HL-60 (cell line): ENCODE measurements around the gene HSP90B1.
A peak's percentile ranks its signal among the peaks of the same experiment; 100 is the strongest.

Experiments
- DNase-seq, 2 experiments: peaks; one replicate each; pipeline ENCODE4 v3.0.0-alpha.2; 2010 to 2020; ENCODE audit warnings: low read depth in 1 of 2, low spot score in 1 of 2
- H3K27ac ChIP-seq: fragments of 250-450 bp; sonication (Bioruptor Pico); replicated peaks from 2 replicates; pipeline ENCODE4 v1.5.1; 2020; ENCODE audit warnings: mild to moderate bottlenecking, moderate library complexity
- H3K27me3 ChIP-seq: fragments of 250-450 bp; sonication (Bioruptor Pico); 2 replicates; pipeline ENCODE4 v1.5.1; 2021; ENCODE audit warnings: mild to moderate bottlenecking, moderate library complexity; ENCODE audit not compliant: insufficient read depth, poor library complexity, severe bottlenecking
- H3K4me3 ChIP-seq: replicated peaks from 2 replicates; pipeline ENCODE4 v1.5.1; 2011; ENCODE audit warnings: mild to moderate bottlenecking, control low read depth, low read length; ENCODE audit not compliant: insufficient read depth
- GABPA ChIP-seq: IDR thresholded peaks from 2 replicates; pipeline ENCODE4 v1.6.1; 2012; ENCODE audit warnings: low read depth
- POLR2AphosphoS5 ChIP-seq: IDR thresholded peaks from 2 replicates; pipeline ENCODE4 v1.6.1; 2012; ENCODE audit warnings: low read depth
- SPI1 ChIP-seq: IDR thresholded peaks from 2 replicates; pipeline ENCODE4 v1.6.1; 2012; ENCODE audit warnings: low read depth, mild to moderate bottlenecking, borderline replicate concordance
- TF ChIP-seq, protein P1 (sequence below): IDR thresholded peaks from 2 replicates; pipeline ENCODE4 v1.6.1; 2012; ENCODE audit warnings: low read depth; ENCODE audit not compliant: insufficient replicate concordance
- TF ChIP-seq, protein P2 (sequence below): IDR thresholded peaks from one replicate; pipeline ENCODE4 v1.5.1; 2011; ENCODE audit warnings: low read length, control low read depth, inconsistent platforms; ENCODE audit not compliant: insufficient read depth

The HSP90B1 gene

DNA sequence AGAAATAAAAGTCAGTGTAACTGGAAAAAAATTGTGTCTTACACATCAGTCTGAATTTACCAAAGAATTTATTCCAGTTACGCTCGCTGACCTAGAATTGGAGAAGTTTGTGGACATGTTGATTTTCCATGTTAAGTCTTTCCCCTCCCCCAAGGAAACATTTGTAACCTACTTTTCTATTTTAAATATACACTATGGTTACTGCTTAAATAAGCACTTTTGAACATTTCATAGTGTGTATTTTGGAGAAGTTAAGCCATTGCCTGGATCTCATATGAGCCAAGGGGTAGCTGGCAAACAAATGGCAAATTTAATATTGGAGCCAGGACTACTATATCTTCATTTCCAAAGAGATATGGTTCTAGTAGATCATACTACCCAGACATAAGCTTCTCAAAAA is 46.3 kb upstream of the HSP90B1 start:
- no peak for DNase-seq
- TF ChIP-seq, protein P1, sequence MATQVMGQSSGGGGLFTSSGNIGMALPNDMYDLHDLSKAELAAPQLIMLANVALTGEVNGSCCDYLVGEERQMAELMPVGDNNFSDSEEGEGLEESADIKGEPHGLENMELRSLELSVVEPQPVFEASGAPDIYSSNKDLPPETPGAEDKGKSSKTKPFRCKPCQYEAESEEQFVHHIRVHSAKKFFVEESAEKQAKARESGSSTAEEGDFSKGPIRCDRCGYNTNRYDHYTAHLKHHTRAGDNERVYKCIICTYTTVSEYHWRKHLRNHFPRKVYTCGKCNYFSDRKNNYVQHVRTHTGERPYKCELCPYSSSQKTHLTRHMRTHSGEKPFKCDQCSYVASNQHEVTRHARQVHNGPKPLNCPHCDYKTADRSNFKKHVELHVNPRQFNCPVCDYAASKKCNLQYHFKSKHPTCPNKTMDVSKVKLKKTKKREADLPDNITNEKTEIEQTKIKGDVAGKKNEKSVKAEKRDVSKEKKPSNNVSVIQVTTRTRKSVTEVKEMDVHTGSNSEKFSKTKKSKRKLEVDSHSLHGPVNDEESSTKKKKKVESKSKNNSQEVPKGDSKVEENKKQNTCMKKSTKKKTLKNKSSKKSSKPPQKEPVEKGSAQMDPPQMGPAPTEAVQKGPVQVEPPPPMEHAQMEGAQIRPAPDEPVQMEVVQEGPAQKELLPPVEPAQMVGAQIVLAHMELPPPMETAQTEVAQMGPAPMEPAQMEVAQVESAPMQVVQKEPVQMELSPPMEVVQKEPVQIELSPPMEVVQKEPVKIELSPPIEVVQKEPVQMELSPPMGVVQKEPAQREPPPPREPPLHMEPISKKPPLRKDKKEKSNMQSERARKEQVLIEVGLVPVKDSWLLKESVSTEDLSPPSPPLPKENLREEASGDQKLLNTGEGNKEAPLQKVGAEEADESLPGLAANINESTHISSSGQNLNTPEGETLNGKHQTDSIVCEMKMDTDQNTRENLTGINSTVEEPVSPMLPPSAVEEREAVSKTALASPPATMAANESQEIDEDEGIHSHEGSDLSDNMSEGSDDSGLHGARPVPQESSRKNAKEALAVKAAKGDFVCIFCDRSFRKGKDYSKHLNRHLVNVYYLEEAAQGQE, result no peak
- TF ChIP-seq SPI1, result no peak
- Histone ChIP-seq H3K27ac (no peak overlapping the region), H3K4me3 (no peak overlapping the region), H3K27me3 (no peaks in the 10 kb centered on the region)

DNA sequence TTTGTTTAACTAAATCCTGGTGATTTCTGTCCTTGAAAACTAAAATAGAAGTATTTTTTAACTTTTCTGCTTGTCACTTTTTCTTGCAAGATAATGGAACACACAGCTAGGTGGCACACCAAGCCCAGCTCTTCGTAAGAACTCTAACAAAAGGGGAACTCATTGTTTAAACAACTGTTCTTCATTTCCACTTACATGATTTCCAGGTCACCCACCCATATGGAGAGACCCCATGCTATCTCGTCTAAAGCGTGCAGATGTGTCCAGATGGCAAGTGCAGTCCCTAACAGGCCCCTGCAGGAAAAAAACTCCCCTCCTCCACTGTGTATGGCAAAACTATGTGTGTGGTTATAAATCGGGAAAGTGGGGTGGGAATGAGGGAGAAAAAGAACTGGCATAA is 45.9 kb upstream of the HSP90B1 start:
- Histone ChIP-seq H3K27me3 (no peaks in the 10 kb centered on the region), H3K4me3 (no peak overlapping the region), H3K27ac (no peak overlapping the region)
- DNase-seq, result peak in 1 of 2 experiments; percentile 58
- TF ChIP-seq SPI1, result peak; percentile 92
- no peak for TF ChIP-seq POLR2AphosphoS5
- no peak for TF ChIP-seq GABPA
- TF ChIP-seq, protein P1, result no peak
- TF ChIP-seq, protein P2, sequence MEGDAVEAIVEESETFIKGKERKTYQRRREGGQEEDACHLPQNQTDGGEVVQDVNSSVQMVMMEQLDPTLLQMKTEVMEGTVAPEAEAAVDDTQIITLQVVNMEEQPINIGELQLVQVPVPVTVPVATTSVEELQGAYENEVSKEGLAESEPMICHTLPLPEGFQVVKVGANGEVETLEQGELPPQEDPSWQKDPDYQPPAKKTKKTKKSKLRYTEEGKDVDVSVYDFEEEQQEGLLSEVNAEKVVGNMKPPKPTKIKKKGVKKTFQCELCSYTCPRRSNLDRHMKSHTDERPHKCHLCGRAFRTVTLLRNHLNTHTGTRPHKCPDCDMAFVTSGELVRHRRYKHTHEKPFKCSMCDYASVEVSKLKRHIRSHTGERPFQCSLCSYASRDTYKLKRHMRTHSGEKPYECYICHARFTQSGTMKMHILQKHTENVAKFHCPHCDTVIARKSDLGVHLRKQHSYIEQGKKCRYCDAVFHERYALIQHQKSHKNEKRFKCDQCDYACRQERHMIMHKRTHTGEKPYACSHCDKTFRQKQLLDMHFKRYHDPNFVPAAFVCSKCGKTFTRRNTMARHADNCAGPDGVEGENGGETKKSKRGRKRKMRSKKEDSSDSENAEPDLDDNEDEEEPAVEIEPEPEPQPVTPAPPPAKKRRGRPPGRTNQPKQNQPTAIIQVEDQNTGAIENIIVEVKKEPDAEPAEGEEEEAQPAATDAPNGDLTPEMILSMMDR, result peak; percentile 49

DNA sequence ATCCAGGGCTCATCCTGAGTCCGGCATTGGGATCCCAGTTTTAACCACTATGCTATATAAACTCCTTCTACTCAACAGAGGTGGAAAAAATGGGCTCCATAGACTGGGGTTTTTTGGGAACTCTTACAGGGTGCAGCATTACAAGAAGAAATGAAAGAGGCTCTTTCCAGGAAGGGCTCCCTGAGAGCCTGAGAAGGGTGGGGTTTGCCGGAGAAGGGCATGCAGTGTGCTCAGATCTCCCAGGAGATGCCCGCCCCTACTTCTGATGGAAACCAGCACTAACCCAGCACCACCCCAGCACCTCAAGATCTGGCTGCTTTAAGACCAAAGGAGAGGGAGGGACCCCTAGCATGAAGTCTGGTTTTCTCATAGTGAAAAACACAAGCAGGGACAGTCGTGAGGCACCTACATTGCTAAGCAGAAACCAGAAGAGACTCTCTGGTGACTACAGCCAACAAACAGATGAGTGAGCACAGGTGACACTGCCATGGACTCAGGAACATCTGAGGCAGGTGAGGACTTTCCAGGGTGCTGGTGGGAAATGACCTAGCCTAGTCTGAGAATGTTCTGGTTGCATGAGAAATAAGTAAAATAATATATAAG is 43.9 kb upstream of the HSP90B1 start:
- no peak for DNase-seq
- Histone ChIP-seq H3K4me3 (no peak overlapping the region), H3K27ac (no peak overlapping the region), H3K27me3 (no peaks in the 10 kb centered on the region)
- TF ChIP-seq POLR2AphosphoS5 (no peak), SPI1 (no peak), GABPA (no peak)
- TF ChIP-seq, protein P1, result no peak
- TF ChIP-seq, protein P2, result no peak
